IPS DF 6.9 (cell line): ENCODE results near the gene DISC1.
"Not testable (repeated sequence)": the region's sequence is repeated elsewhere in the genome, so short reads cannot be mapped to it uniquely, and the experiment has no call there.

Experiments used
- DNase-seq: peaks from one replicate; pipeline ENCODE4 v3.0.0-alpha.2; 2013; ENCODE audit warnings: low read depth, low spot score
- H3K27ac ChIP-seq: one replicate; pipeline ENCODE4 v1.5.1; 2013; ENCODE audit warnings: low read length, control low read depth
- H3K27me3 ChIP-seq: 2 replicates; pipeline ENCODE4 v1.6.1; 2013; ENCODE audit warnings: mild to moderate bottlenecking, low read length; ENCODE audit not compliant: control insufficient read depth, insufficient read depth
- H3K36me3 ChIP-seq: 2 replicates; pipeline ENCODE4 v1.6.1; 2013; ENCODE audit warnings: low read length; ENCODE audit not compliant: control insufficient read depth, insufficient read depth
- H3K4me1 ChIP-seq: 2 replicates; pipeline ENCODE4 v1.6.1; 2013; ENCODE audit warnings: low read length; ENCODE audit not compliant: control insufficient read depth, insufficient read depth
- H3K4me3 ChIP-seq: 2 replicates; pipeline ENCODE4 v1.5.1; 2013; ENCODE audit warnings: mild to moderate bottlenecking, low read length
- H3K9me3 ChIP-seq: 2 replicates; pipeline ENCODE4 v1.6.1; 2013; ENCODE audit warnings: low read length, inconsistent platforms; ENCODE audit not compliant: control insufficient read depth, insufficient read depth
- WGBS: extraction: QIAGEN DNeasy Blood & Tissue Kit; methylation state at CpG from one replicate; pipeline ENCODE4 v1.1.7; 2013; ENCODE audit warnings: mixed read lengths, missing lambda C conversion rate; ENCODE audit not compliant: insufficient read length, insufficient coverage; 5-methylcytosine and 5-hydroxymethylcytosine counted together

The DISC1 gene

DNA sequence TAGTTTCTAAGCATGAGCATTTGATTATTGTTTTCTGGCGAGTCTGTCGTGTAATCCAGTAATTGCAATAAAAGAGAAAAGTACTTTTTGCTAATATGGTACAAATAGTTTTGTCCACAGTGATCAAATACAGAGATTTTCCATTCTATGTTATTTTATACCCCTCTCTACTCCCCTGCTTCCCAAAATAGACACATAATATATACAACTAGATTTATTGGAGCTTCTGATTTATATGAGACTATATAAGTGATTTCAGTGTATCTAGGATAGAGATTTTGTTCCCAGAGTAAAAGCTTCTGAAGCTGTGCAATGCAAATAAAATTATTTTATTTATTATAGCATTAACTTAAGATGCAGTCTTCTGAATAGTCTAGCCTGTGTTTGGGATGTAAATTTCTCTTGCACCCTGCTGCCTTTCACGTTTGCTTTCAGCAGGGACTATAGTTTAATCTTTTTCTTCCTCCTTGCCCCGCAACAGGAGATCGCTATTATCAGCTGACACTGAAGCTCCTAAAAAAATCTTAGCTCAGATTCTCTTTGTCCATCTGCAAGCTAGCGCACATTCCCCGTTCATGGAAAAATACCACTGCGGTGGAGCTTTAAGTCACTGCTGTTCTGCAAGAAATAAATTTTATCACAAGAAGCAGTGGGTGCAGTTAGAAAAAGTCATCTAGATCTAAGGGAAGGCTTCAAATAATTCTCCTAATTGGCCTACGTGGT lies 273.3 kb downstream of the DISC1 start:
- H3K27me3 ChIP-seq: no peaks in the 10 kb centered on the region
- DNase-seq: no peak
- no peak overlapping the region for H3K4me3 ChIP-seq
- no peak overlapping the region for H3K27ac ChIP-seq
- no peaks in the 10 kb centered on the region; the same call in 1 of the 2 replicates for H3K4me1 ChIP-seq
- WGBS: no CpG with 5 or more reads among the region's 9 CpGs
- H3K9me3 ChIP-seq: no peaks in the 10 kb centered on the region
- H3K36me3 ChIP-seq: no peaks in the 10 kb centered on the region

DNA sequence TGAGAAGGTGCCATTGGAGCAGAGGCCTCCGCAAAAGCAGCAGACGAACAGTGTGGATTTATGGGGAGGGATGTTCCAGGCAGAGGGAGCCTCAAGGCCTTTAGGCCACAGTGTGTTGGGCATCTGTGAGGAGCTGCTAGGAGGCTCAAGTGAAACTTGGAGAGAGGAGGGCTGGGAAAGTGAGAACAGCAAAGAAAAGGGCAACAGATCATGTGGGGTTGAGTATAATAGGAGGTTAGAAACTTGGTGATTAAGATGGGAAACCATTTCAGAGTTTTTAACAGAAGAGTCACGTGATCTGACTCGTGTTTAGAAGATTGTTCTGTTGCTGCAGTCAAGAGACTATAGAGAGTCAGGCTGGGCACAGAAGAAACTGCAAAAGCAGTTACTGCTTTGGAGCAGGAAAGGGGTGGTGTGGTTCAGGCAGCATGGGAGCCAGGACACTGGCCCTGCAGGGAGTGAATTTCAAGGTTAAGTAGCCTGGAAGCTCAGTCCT lies 277.0 kb downstream of the DISC1 start:
- no peak overlapping the region for H3K4me3 ChIP-seq
- no CpG with 5 or more reads among the region's 4 CpGs for WGBS
- no peak overlapping the region for H3K27ac ChIP-seq
- no peaks in the 10 kb centered on the region for H3K9me3 ChIP-seq
- no peaks in the 10 kb centered on the region for H3K36me3 ChIP-seq
- no peaks in the 10 kb centered on the region for H3K27me3 ChIP-seq
- H3K4me1 ChIP-seq: no peaks in the 10 kb centered on the region; the same call in 1 of the 2 replicates
- DNase-seq: no peak

- no CpG with 5 or more reads among the region's 2 CpGs for WGBS
- not testable (repeated sequence) for DNase-seq, H3K27me3 ChIP-seq, H3K4me1 ChIP-seq, H3K27ac ChIP-seq, H3K36me3 ChIP-seq, H3K9me3 ChIP-seq, H3K4me3 ChIP-seq
These were observed 280.7 kb downstream of the DISC1 start for GRCh38 chr1:231907310-231907709.

- Histone ChIP-seq H3K27ac (no peak overlapping the region), H3K27me3 (no peaks in the 10 kb centered on the region), H3K9me3 (no peaks in the 10 kb centered on the region), H3K36me3 (no peaks in the 10 kb centered on the region), H3K4me3 (no peak overlapping the region), H3K4me1 (no peaks in the 10 kb centered on the region)
- WGBS: no CpG with 5 or more reads among the region's 7 CpGs
- no peak for DNase-seq
These were observed 286.9 kb downstream of the DISC1 start for GRCh38 chr1:231913493-231913892.

DNA sequence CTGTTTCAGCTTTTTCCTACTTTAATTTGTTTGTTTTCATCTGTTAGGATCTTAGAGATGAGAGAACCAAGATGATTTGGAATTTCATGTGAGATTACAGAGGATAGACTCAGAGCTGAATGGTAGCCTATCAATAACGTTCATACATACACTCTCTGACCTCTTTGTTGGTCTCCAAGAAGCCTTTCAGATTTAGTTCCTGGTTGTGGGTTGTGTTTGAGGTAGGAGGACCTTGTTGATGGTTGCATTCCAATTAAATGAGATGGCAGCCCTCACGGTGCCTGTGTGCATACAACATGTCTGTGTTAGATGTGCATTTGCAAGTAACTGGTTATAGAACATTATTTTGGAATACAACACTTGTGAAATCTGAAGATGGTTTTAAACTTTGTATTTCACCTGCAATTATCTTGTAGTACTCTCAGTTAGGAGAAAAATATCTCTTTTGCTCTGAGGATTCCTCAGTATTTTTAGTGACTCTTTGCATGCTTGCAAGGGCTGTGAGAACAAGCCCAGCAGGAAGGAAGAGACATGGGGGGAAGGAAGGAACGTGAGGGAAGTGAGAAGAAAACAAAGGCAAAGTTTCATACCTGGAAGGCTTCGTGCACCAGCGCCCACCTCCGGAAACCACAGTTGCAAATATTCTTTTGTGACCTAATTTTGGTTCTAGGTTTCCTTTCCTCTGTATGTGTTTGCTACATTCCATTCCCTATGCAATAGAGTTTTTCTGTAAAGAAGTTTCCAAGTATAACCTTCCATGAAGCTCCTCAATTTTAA lies 291.8 kb downstream of the DISC1 start:
- WGBS: no CpG with 5 or more reads among the region's 6 CpGs
- H3K4me1 ChIP-seq: no peaks in the 10 kb centered on the region
- no peak overlapping the region for H3K27ac ChIP-seq
- no peak for DNase-seq
- no peaks in the 10 kb centered on the region for H3K9me3 ChIP-seq
- H3K27me3 ChIP-seq: no peaks in the 10 kb centered on the region
- H3K4me3 ChIP-seq: no peak overlapping the region
- H3K36me3 ChIP-seq: no peaks in the 10 kb centered on the region

DNA sequence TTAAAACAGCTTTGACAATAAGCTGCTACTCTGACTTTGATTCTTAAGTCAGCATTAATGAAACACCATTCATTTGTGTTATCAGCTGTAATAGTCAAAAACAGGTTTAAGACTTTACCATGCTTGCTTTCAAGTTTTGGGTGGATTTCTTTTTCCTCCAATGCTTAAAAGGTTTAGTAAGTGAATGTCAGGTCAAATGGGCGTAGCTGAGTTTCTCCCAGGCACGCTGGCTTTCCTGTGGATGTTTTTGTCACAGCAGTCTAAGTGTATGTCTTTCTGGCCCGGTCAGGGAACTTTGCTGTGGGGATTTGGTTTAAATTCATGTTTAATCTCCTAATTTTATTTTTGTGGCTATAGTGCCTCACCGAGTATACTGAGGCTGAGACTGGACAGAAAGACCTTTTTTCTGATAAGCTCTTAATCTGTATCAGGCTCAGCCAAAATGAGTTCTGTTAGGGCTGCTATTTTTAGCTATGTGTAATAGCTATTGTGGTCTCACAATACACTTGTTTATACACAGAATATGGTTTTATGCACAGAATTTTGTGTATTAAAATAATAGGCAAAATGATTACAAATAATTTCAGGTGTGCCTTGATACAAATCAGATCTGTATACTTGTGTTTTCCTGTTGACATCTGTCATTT lies 292.8 kb downstream of the DISC1 start:
- no CpG with 5 or more reads among the region's 4 CpGs for WGBS
- Histone ChIP-seq H3K27ac (no peak overlapping the region), H3K4me3 (no peak overlapping the region), H3K9me3 (no peaks in the 10 kb centered on the region), H3K27me3 (no peaks in the 10 kb centered on the region), H3K4me1 (no peaks in the 10 kb centered on the region), H3K36me3 (no peaks in the 10 kb centered on the region)
- no peak for DNase-seq

- Histone ChIP-seq H3K4me3 (no peak overlapping the region), H3K4me1 (no peaks in the 10 kb centered on the region), H3K36me3 (no peaks in the 10 kb centered on the region), H3K9me3 (no peaks in the 10 kb centered on the region), H3K27me3 (no peaks in the 10 kb centered on the region), H3K27ac (no peak overlapping the region)
- no CpG with 5 or more reads among the region's 7 CpGs for WGBS
- no peak for DNase-seq
These were observed 293.3 kb downstream of the DISC1 start for GRCh38 chr1:231919886-231920285.

GRCh38 chr1:231921646-231922345 lies 295.2 kb downstream of the DISC1 start:
- no peak overlapping the region for H3K27ac ChIP-seq
- H3K4me1 ChIP-seq: no peaks in the 10 kb centered on the region
- no peaks in the 10 kb centered on the region for H3K27me3 ChIP-seq
- H3K36me3 ChIP-seq: no peaks in the 10 kb centered on the region
- no peak for DNase-seq
- no peaks in the 10 kb centered on the region for H3K9me3 ChIP-seq
- no CpG with 5 or more reads among the region's 4 CpGs for WGBS
- no peak overlapping the region for H3K4me3 ChIP-seq

GRCh38 chr1:231923491-231924041 lies 297.0 kb downstream of the DISC1 start:
- H3K36me3 ChIP-seq: no peaks in the 10 kb centered on the region
- no CpG with 5 or more reads among the region's 12 CpGs for WGBS
- H3K4me1 ChIP-seq: no peaks in the 10 kb centered on the region
- H3K27me3 ChIP-seq: no peaks in the 10 kb centered on the region
- H3K27ac ChIP-seq: no peak overlapping the region
- DNase-seq: no peak
- no peak overlapping the region for H3K4me3 ChIP-seq
- no peaks in the 10 kb centered on the region for H3K9me3 ChIP-seq

DNA sequence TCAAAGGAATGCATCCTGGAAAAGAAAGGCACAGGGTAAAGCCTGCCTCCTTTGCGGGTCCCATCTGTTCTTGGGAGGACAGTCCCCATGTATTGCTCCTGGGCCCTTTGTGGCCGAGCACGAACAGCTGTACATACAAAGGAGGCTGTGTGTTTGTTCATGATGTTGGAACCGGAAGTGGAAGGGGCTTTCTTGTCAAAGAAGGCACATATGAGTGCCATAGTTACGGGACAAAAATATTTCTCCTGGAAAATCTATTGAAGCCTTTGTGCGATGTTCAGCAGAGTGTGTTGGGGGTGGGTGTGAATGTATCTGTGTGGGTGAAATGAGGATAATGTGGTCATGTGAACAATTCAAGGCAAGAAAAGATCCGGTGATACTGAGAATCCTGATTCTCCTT lies 297.6 kb downstream of the DISC1 start:
- no peak overlapping the region for H3K4me3 ChIP-seq
- DNase-seq: no peak
- no peaks in the 10 kb centered on the region for H3K9me3 ChIP-seq
- WGBS: no CpG with 5 or more reads among the region's 7 CpGs
- H3K27me3 ChIP-seq: no peaks in the 10 kb centered on the region
- H3K4me1 ChIP-seq: no peaks in the 10 kb centered on the region
- H3K36me3 ChIP-seq: no peaks in the 10 kb centered on the region
- no peak overlapping the region for H3K27ac ChIP-seq
